Stomach (tissue), 9 donors: ENCODE data around the gene PLPP1. TPM values are rescaled to one million over a fixed set of nuclear protein-coding genes. Genes with fewer than 3 reads are reported as not detected.

Source experiments
- DNase-seq, 2 donors: peaks; one replicate each; pipeline versions ENCODE4 v3.0.0 to v3.0.0-alpha.2; 2013 to 2019
- H3K27ac ChIP-seq, 5 donors: fragments of 200-600 bp in 4 of 5; sonication (generic) in 4 of 5; one replicate each; pipeline ENCODE4 v1.5.1; 2013 to 2019; ENCODE audit warnings: mild to moderate bottlenecking in 1 of 5, moderate library complexity in 1 of 5
- H3K27me3 ChIP-seq, 3 donors: fragments of 200-600 bp; sonication (generic); one replicate each; pipeline ENCODE4 v1.5.1; 2017 to 2019; ENCODE audit warnings: mixed run types in 1 of 3
- H3K36me3 ChIP-seq, 4 donors: fragments of 200-600 bp; sonication (generic); 1 replicate in 3 of 4; 2 replicates in 1 of 4; pipeline ENCODE4 v1.5.1; 2016 to 2019
- H3K4me1 ChIP-seq, 4 donors: fragments of 200-600 bp; sonication (generic); one replicate each; pipeline ENCODE4 v1.5.1; 2016 to 2019
- H3K4me3 ChIP-seq, 4 donors: fragments of 200-600 bp; sonication (generic) in 3 of 4; one replicate each; pipeline ENCODE4 v1.5.1; 2016 to 2019; ENCODE audit warnings: mild to moderate bottlenecking in 1 of 4
- H3K9me3 ChIP-seq, 4 donors: fragments of 200-600 bp; sonication (generic); one replicate each; pipeline ENCODE4 v1.5.1; 2016 to 2019
- CTCF ChIP-seq, 7 experiments: fragments of 450-650 bp in 4 of 7; fragments of 200-600 bp in 3 of 7; sonication (generic) in 3 of 7; IDR thresholded peaks; one replicate each; pipeline ENCODE4 v1.5.1; 2016 to 2019; ENCODE audit warnings: antibody characterized with exemption in 7 of 7, control low read depth in 2 of 7, mild to moderate bottlenecking in 1 of 7
- EP300 ChIP-seq: sonication (generic); formaldehyde crosslinking; IDR thresholded peaks from one replicate; pipeline ENCODE4 v1.6.1; 2017; ENCODE audit warnings: antibody characterized with exemption
- POLR2A ChIP-seq, 4 donors: fragments of 450-650 bp; IDR thresholded peaks; one replicate each; pipeline ENCODE4 v1.6.1; 2016; ENCODE audit warnings: antibody characterized with exemption in 4 of 4, control low read depth in 2 of 4, mild to moderate bottlenecking in 1 of 4, moderate library complexity in 1 of 4
- POLR2AphosphoS5 ChIP-seq, 3 donors: sonication (generic); formaldehyde crosslinking; IDR thresholded peaks; one replicate each; pipeline ENCODE4 v1.6.1; 2016; ENCODE audit warnings: antibody characterized with exemption in 3 of 3
- WGBS, 5 donors: extraction: QIAGEN DNeasy Blood & Tissue Kit in 3 of 5; methylation state at CpG; one replicate each; pipeline versions ENCODE4 v1.1.5 to v1.1.7; 2013 to 2018; 5-methylcytosine and 5-hydroxymethylcytosine counted together
- intact Hi-C: fragments of 100-400 bp; cut with DNase I; formaldehyde crosslinking; loops from one replicate; pipeline ENCODE4 v1.15.1; 2023; ENCODE audit warnings: low total_unique reads
- polyA plus RNA-seq, 3 donors: library from polyadenylated mRNA; stranded (reverse); fragments of 200-250 nt; gene quantifications; one replicate each; pipeline ENCODE4 v1.2.3, GENCODE V29; 2013
- total RNA-seq, 5 donors: library from RNA; depleted of rRNA; stranded (reverse); fragments of >200 nt; gene quantifications; one replicate each; pipeline versions ENCODE4 v1.1.0 to v1.2.3, GENCODE V29; 2014 to 2016
- donor health status: healthy with polysubstance abuse.
- donor health status: Bipolar disorder and iron deficiency.
- donor health status: healthy.

The PLPP1 gene
- total and polyA plus RNA-seq, 8 donors: 29.5 to 592 (median 79.8) TPM

GRCh38 chr5:55407984-55408383, 126.8 kb downstream of the PLPP1 start:
- intact Hi-C loops: loop anchor here (5.0 kb wide), 1 partner anchor 284 kb away; no protein-coding TSS in a partner anchor
- Histone ChIP-seq H3K9me3 (no peaks in the 10 kb centered on the region), H3K4me3 (no peak overlapping the region), H3K27ac (no peak overlapping the region), H3K36me3 (peaks cover 0 to 59% (median 55%) of the 10 kb centered on the region in 4 donors), H3K4me1 (peaks cover 0 to 10% (median 0%) of the 10 kb centered on the region in 4 donors), H3K27me3 (no peaks in the 10 kb centered on the region)
- no peak for TF ChIP-seq EP300
- no peak for TF ChIP-seq CTCF (IDR thresholded peaks at IDR 0.05)
- no peak for TF ChIP-seq POLR2A (IDR thresholded peaks at IDR 0.05)
- TF ChIP-seq POLR2AphosphoS5 (IDR thresholded peaks at IDR 0.05): no peak
- 79 to 87% (median 81%) methylated on average over 3 of the region's 3 CpGs for WGBS, 5 donors
- DNase-seq: no peak

GRCh38 chr5:55407059-55407684, 127.6 kb downstream of the PLPP1 start:
- Histone ChIP-seq H3K9me3 (no peaks in the 10 kb centered on the region), H3K27ac (no peak overlapping the region), H3K27me3 (no peaks in the 10 kb centered on the region), H3K4me3 (no peak overlapping the region), H3K36me3 (peaks cover 0 to 67% (median 59%) of the 10 kb centered on the region in 4 donors), H3K4me1 (peaks cover 0 to 10% (median 0%) of the 10 kb centered on the region in 4 donors)
- DNase-seq: peak in 1 of 2 donors; percentile 78
- TF ChIP-seq CTCF (IDR thresholded peaks at IDR 0.05) (peak in 5 of 7 experiments; percentile 15 to 62 (median 57)), EP300 (no peak), POLR2AphosphoS5 (IDR thresholded peaks at IDR 0.05) (peak in 1 of 3 donors; percentile 7)
- 14 to 48% (median 24%) methylated on average over 1 of the region's 1 CpG for WGBS, 5 donors
- intact Hi-C loops: loop anchor here (5.0 kb wide), 1 partner anchor 285 kb away; no protein-coding TSS in a partner anchor

GRCh38 chr5:55406292-55406691, 128.5 kb downstream of the PLPP1 start:
- Histone ChIP-seq H3K4me3 (no peak overlapping the region), H3K36me3 (peaks cover 4 to 69% (median 61%) of the 10 kb centered on the region in 4 donors), H3K9me3 (no peaks in the 10 kb centered on the region), H3K27ac (no peak overlapping the region), H3K4me1 (peaks cover 0 to 10% (median 0%) of the 10 kb centered on the region in 4 donors), H3K27me3 (no peaks in the 10 kb centered on the region)
- TF ChIP-seq CTCF (IDR thresholded peaks at IDR 0.05) (no peak), POLR2AphosphoS5 (IDR thresholded peaks at IDR 0.05) (no peak), EP300 (no peak), POLR2A (IDR thresholded peaks at IDR 0.05) (no peak)
- intact Hi-C loops: loop anchor here (5.0 kb wide), 1 partner anchor 286 kb away; no protein-coding TSS in a partner anchor
- DNase-seq: no peak
- 86 to 96% (median 92%) methylated on average over 2 of the region's 2 CpGs for WGBS, 5 donors

- DNase-seq: no peak
- no peaks in the 10 kb centered on the region for H3K9me3 ChIP-seq
- no peaks in the 10 kb centered on the region for H3K27me3 ChIP-seq
- no peaks in the 10 kb centered on the region for H3K4me1 ChIP-seq
- intact Hi-C loops: no loop called here
- no peak overlapping the region for H3K27ac ChIP-seq
- 39 to 70% (median 44%) methylated on average over 2 of the region's 2 CpGs for WGBS, 5 donors
- H3K36me3 ChIP-seq: peaks cover 9 to 89% (median 81%) of the 10 kb centered on the region in 4 donors
- no peak overlapping the region for H3K4me3 ChIP-seq
- TF ChIP-seq EP300: no peak
- peak in 1 of 7 experiments; percentile 18 for TF ChIP-seq CTCF (IDR thresholded peaks at IDR 0.05)
- TF ChIP-seq POLR2A (IDR thresholded peaks at IDR 0.05): no peak
Observed at GRCh38 chr5:55402199-55402598, 132.6 kb downstream of the PLPP1 start.
